OCI-LY1 (cell line): ENCODE results near the gene SLC35C1.

Experiments
- H2AFZ ChIP-seq: fragments of 200-600 bp; sonication (generic), shearing (Covaris generic); 2 replicates; pipeline ENCODE4 v1.6.0; 2014; ENCODE audit warnings: antibody characterized with exemption, mild to moderate bottlenecking, low read length
- H3F3A ChIP-seq: fragments of 200-600 bp; sonication (generic), shearing (Covaris generic); 2 replicates; pipeline ENCODE4 v1.6.0; 2014; ENCODE audit warnings: mild to moderate bottlenecking, antibody characterized with exemption, low read length, moderate library complexity; ENCODE audit not compliant: insufficient read depth
- H3K27ac ChIP-seq: fragments of 200-600 bp; sonication (generic); 2 replicates; pipeline ENCODE4 v1.5.1; 2014; ENCODE audit warnings: low read length, mixed run types, mild to moderate bottlenecking, low read depth; ENCODE audit not compliant: poor library complexity, severe bottlenecking
- H3K27me3 ChIP-seq: fragments of 200-600 bp; sonication (generic); 2 replicates; pipeline ENCODE4 v1.6.0; 2014; ENCODE audit warnings: antibody characterized with exemption, mild to moderate bottlenecking, low read length, moderate library complexity; ENCODE audit not compliant: insufficient read depth
- H3K36me3 ChIP-seq: fragments of 200-600 bp; sonication (generic); 2 replicates; pipeline ENCODE4 v1.6.1; 2014; ENCODE audit warnings: mild to moderate bottlenecking, antibody characterized with exemption, low read length, moderate library complexity, mixed read lengths; ENCODE audit not compliant: insufficient read depth
- H3K4me1 ChIP-seq: fragments of 200-600 bp; sonication (generic); 2 replicates; pipeline ENCODE4 v1.5.1; 2014; ENCODE audit warnings: mild to moderate bottlenecking, low read length, moderate library complexity; ENCODE audit not compliant: insufficient read depth, severe bottlenecking
- H3K4me2 ChIP-seq: fragments of 200-600 bp; sonication (generic), shearing (Covaris generic); 2 replicates; pipeline ENCODE4 v1.6.1; 2014; ENCODE audit warnings: low read length
- H3K4me3 ChIP-seq: fragments of 200-600 bp; sonication (generic); 2 replicates; pipeline ENCODE4 v1.5.1; 2014; ENCODE audit warnings: low read length, low read depth, mild to moderate bottlenecking, mixed read lengths; ENCODE audit not compliant: poor library complexity, severe bottlenecking
- H3K79me2 ChIP-seq: fragments of 200-600 bp; shearing (Covaris generic); 2 replicates; pipeline ENCODE4 v1.6.1; 2016; ENCODE audit warnings: mixed run types, low read length, mixed read lengths; ENCODE audit not compliant: insufficient read depth
- H3K9ac ChIP-seq: fragments of 200-600 bp; sonication (generic), shearing (Covaris generic); 2 replicates; pipeline ENCODE4 v1.6.1; 2014; ENCODE audit warnings: mild to moderate bottlenecking, low read length, mixed read lengths
- H3K9me2 ChIP-seq: fragments of 200-600 bp; sonication (generic), shearing (Covaris generic); 2 replicates; pipeline ENCODE4 v1.6.1; 2014; ENCODE audit warnings: low read depth, mild to moderate bottlenecking, low read length, mixed read lengths
- H3K9me3 ChIP-seq: fragments of 200-600 bp; shearing (Covaris generic); 2 replicates; pipeline ENCODE4 v1.6.1; 2014; ENCODE audit warnings: low read length, mixed read lengths
- H4K20me1 ChIP-seq: fragments of 200-600 bp; sonication (generic), shearing (Covaris generic); 2 replicates; pipeline ENCODE4 v1.6.0; 2016; ENCODE audit warnings: mild to moderate bottlenecking, low read length; ENCODE audit not compliant: insufficient read depth
- EZH2 ChIP-seq: fragments of 200-600 bp; sonication (generic), shearing (Covaris generic); IDR thresholded peaks from 2 replicates; pipeline ENCODE4 v1.8.0; 2017; ENCODE audit warnings: borderline replicate concordance, mixed run types, mild to moderate bottlenecking, antibody characterized with exemption, low read length, moderate library complexity, mixed read lengths
- TF ChIP-seq, protein P1 (sequence below): fragments of 200-600 bp; sonication (generic), shearing (Covaris generic); IDR thresholded peaks from 2 replicates; pipeline ENCODE4 v1.5.1; 2017; ENCODE audit warnings: mild to moderate bottlenecking, antibody characterized with exemption, low read length, moderate library complexity, mixed read lengths

The SLC35C1 gene

DNA sequence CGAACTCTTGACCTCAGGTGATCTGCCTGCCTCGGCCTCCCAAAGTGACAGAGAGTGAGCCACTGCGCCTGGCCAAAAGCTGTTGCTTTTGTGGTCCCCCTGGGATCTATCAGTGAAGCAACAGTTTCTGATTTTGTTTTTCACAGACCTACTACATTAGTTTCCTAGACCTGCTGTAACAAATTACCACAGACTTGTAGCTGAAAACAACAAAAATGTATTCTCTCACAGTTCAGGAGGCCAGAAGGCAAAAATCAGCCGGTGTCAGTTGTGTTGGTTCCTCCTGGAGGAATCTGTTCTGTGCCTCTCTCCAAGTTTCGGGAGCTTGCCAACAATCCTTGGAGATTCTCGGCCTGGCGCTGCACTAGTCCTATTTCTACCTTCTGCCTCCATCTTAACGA lies 8.5 kb upstream of the SLC35C1 start:
- Histone ChIP-seq H3K4me3 (no peak overlapping the region), H3K4me1 (no peaks in the 10 kb centered on the region), H3F3A (no peaks in the 10 kb centered on the region), H3K27me3 (no peaks in the 10 kb centered on the region; the same call in 1 of the 2 replicates), H3K9me3 (no peaks in the 10 kb centered on the region), H3K79me2 (no peaks in the 10 kb centered on the region), H3K4me2 (no peak overlapping the region), H2AFZ (no peak overlapping the region), H3K9ac (no peak overlapping the region), H4K20me1 (no peaks in the 10 kb centered on the region), H3K27ac (no peak overlapping the region), H3K36me3 (no peaks in the 10 kb centered on the region; the same call in 1 of the 2 replicates), H3K9me2 (no peaks in the 10 kb centered on the region)
- TF ChIP-seq EZH2 = no peak
- TF ChIP-seq, protein P1, sequence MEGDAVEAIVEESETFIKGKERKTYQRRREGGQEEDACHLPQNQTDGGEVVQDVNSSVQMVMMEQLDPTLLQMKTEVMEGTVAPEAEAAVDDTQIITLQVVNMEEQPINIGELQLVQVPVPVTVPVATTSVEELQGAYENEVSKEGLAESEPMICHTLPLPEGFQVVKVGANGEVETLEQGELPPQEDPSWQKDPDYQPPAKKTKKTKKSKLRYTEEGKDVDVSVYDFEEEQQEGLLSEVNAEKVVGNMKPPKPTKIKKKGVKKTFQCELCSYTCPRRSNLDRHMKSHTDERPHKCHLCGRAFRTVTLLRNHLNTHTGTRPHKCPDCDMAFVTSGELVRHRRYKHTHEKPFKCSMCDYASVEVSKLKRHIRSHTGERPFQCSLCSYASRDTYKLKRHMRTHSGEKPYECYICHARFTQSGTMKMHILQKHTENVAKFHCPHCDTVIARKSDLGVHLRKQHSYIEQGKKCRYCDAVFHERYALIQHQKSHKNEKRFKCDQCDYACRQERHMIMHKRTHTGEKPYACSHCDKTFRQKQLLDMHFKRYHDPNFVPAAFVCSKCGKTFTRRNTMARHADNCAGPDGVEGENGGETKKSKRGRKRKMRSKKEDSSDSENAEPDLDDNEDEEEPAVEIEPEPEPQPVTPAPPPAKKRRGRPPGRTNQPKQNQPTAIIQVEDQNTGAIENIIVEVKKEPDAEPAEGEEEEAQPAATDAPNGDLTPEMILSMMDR = no peak

DNA sequence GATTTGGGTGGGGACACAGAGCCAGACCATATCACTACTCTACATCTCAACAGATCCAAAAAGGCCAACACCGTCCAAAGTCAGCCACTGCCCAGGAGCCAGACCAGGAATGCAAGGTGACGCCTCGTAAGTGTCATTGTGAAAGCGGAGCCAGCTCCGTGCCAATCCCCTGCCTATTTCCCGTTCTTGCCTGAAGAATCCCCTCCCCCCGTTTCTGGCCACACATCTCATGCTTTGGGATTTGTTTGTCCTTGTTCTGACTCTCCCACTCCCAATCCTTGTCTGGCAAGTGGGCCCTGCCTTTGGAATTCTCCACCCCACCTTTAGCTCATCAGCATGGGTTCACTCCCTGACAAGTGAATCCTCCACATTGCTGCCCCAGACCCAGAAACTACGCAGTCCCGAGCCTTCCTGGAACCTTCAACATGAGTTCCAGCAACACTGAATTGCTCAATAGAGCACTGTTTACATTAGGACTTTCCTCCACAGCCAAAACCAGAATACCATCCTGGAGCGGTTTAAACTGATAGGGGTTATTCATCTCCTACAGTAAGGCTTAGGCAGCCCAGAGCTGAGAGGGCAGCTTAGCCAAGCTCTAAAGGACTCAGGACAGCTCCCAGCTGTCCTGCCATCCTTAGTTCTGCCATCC lies 6.0 kb upstream of the SLC35C1 start:
- H2AFZ ChIP-seq = no peak overlapping the region
- no peaks in the 10 kb centered on the region for H4K20me1 ChIP-seq
- no peaks in the 10 kb centered on the region for H3K9me3 ChIP-seq
- no peaks in the 10 kb centered on the region for H3F3A ChIP-seq
- no peak for TF ChIP-seq EZH2
- TF ChIP-seq, protein P1 = no peak
- H3K4me3 ChIP-seq = no peak overlapping the region
- no peak overlapping the region for H3K4me2 ChIP-seq
- no peaks in the 10 kb centered on the region; the same call in 1 of the 2 replicates for H3K27me3 ChIP-seq
- no peaks in the 10 kb centered on the region for H3K79me2 ChIP-seq
- no peaks in the 10 kb centered on the region; the same call in 1 of the 2 replicates for H3K36me3 ChIP-seq
- no peak overlapping the region for H3K9ac ChIP-seq
- H3K4me1 ChIP-seq = no peaks in the 10 kb centered on the region
- no peak overlapping the region for H3K27ac ChIP-seq
- no peaks in the 10 kb centered on the region for H3K9me2 ChIP-seq

DNA sequence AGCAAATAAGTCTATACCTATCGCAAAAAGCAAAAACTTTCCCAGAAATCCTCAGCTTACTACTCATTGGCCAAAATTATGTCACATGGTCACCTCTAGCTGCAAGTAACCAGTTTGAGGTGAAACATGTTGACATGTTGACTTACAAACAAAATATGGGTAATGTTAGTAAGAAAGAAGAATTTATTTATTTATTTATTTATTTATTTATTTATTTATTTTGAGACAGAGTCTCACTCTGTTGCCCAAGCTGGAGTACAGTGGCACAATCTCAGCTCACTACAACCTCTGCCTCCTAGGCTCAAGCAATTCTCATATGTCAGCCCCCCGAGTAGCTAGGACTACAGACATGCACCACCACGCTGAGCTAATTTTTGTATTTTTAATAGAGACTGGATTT lies 5.4 kb upstream of the SLC35C1 start:
- H3K79me2 ChIP-seq = no peaks in the 10 kb centered on the region
- no peak for TF ChIP-seq EZH2
- TF ChIP-seq, protein P1 = no peak
- no peaks in the 10 kb centered on the region for H3K4me1 ChIP-seq
- no peaks in the 10 kb centered on the region for H3F3A ChIP-seq
- no peak overlapping the region for H3K27ac ChIP-seq
- H3K4me2 ChIP-seq = no peak overlapping the region
- H3K36me3 ChIP-seq = no peaks in the 10 kb centered on the region; the same call in 1 of the 2 replicates
- H2AFZ ChIP-seq = no peak overlapping the region
- H3K4me3 ChIP-seq = no peak overlapping the region
- no peaks in the 10 kb centered on the region for H4K20me1 ChIP-seq
- H3K9ac ChIP-seq = no peak overlapping the region
- H3K9me2 ChIP-seq = no peaks in the 10 kb centered on the region
- H3K9me3 ChIP-seq = no peaks in the 10 kb centered on the region
- no peaks in the 10 kb centered on the region; the same call in 1 of the 2 replicates for H3K27me3 ChIP-seq
